ENCODE results near the gene SLC24A3. TPM values are rescaled to one million over a fixed set of nuclear protein-coding genes. Genes with fewer than 3 reads are reported as not detected.

SLC24A3 gene
- total RNA-seq, 1 donor from 2014 or later: 0.21 TPM

DNA sequence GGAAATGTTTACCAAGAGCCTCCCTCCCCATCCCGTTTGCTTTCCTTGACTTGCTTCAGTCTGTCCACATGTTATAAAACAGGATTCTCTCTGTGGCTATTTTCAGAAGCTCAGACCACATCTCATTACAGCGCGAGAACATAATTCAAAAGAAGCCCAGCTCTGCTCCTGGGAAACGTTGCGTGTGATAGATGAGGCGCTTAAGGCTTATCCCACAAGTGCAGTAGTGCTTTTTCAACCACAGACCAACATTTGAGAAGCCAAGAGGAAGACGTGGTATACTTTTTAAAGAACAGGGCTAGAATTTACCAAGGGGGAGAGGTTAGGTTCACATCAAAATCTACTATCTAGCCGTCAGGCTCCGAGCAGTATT lies 239.5 kb downstream of the SLC24A3 start:
- Mint-ChIP-seq H3K4me1 (peaks cover 6% of the 10 kb centered on the region), H3K36me3 (no peaks in the 10 kb centered on the region), H3K27ac (no peak overlapping the region), H3K27me3 (ENCODE audit: insufficient read depth, low read depth) (peaks cover 3% of the 10 kb centered on the region), H3K9me3 (no peaks in the 10 kb centered on the region), H3K4me3 (no peak overlapping the region)
- Histone ChIP-seq H4K20me1 (ENCODE audit: low read depth) (no peaks in the 10 kb centered on the region), H3K9ac (no peak overlapping the region), H2AFZ (replicated peaks) (no peak overlapping the region), H3K36me3 (no peaks in the 10 kb centered on the region), H3K4me1 (no peaks in the 10 kb centered on the region), H3F3A (ENCODE audit: low read depth) (no peaks in the 10 kb centered on the region), H3K4me2 (no peak overlapping the region), H3K4me3 (no peak overlapping the region), H3K79me2 (ENCODE audit: low read depth) (no peaks in the 10 kb centered on the region), H3K9me3 (ENCODE audit: low read depth) (no peaks in the 10 kb centered on the region), H3K27me3 (no peaks in the 10 kb centered on the region), H3K27ac (no peak overlapping the region)
- DNase-seq (ENCODE audit: low spot score): no peak
- TF ChIP-seq EZH2phosphoT487 (IDR thresholded peaks at IDR 0.05) (no peak), EZH2 (IDR thresholded peaks at IDR 0.05) (no peak)
- TF ChIP-seq, protein P1, sequence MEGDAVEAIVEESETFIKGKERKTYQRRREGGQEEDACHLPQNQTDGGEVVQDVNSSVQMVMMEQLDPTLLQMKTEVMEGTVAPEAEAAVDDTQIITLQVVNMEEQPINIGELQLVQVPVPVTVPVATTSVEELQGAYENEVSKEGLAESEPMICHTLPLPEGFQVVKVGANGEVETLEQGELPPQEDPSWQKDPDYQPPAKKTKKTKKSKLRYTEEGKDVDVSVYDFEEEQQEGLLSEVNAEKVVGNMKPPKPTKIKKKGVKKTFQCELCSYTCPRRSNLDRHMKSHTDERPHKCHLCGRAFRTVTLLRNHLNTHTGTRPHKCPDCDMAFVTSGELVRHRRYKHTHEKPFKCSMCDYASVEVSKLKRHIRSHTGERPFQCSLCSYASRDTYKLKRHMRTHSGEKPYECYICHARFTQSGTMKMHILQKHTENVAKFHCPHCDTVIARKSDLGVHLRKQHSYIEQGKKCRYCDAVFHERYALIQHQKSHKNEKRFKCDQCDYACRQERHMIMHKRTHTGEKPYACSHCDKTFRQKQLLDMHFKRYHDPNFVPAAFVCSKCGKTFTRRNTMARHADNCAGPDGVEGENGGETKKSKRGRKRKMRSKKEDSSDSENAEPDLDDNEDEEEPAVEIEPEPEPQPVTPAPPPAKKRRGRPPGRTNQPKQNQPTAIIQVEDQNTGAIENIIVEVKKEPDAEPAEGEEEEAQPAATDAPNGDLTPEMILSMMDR (IDR thresholded peaks at IDR 0.05): no peak

DNA sequence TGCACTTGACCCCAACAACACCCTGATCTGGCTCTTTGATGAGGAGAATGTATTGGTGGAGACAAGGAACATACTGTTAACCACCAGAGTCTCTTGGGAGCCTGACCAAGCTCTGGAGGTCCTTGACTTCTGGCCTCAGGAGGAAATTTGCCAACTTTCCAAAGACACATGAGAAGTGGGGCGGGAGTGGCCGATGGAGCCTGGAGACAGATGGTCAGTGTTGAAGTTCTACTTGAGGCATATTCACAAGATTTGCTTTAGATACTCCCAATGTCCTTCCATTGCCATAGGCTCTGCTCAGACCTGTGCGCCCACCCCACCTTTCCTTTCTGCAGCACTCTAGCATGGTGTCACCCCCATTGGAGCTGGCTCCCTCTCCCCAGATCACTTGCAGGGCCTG lies 241.0 kb downstream of the SLC24A3 start:
- Mint-ChIP-seq H3K27ac (peak overlapping the region; percentile 57), H3K9me3 (no peaks in the 10 kb centered on the region), H3K4me1 (peaks cover 6% of the 10 kb centered on the region), H3K27me3 (ENCODE audit: insufficient read depth, low read depth) (peaks cover 3% of the 10 kb centered on the region), H3K36me3 (no peaks in the 10 kb centered on the region), H3K4me3 (no peak overlapping the region)
- DNase-seq (ENCODE audit: low spot score): no peak
- H3K9me3 ChIP-seq (ENCODE audit: low read depth): no peaks in the 10 kb centered on the region
- no peak overlapping the region for H3K9ac ChIP-seq
- no peaks in the 10 kb centered on the region for H3F3A ChIP-seq (ENCODE audit: low read depth)
- no peaks in the 10 kb centered on the region for H3K27me3 ChIP-seq
- no peaks in the 10 kb centered on the region for H3K79me2 ChIP-seq (ENCODE audit: low read depth)
- H2AFZ ChIP-seq (replicated peaks): no peak overlapping the region
- H4K20me1 ChIP-seq (ENCODE audit: low read depth): no peaks in the 10 kb centered on the region
- H3K4me2 ChIP-seq: no peak overlapping the region
- TF ChIP-seq EZH2 (IDR thresholded peaks at IDR 0.05): no peak
- TF ChIP-seq EZH2phosphoT487 (IDR thresholded peaks at IDR 0.05): no peak
- TF ChIP-seq, protein P1 (IDR thresholded peaks at IDR 0.05): no peak
- no peak overlapping the region for H3K27ac ChIP-seq
- no peak overlapping the region for H3K4me3 ChIP-seq
- no peaks in the 10 kb centered on the region for H3K4me1 ChIP-seq
- no peaks in the 10 kb centered on the region for H3K36me3 ChIP-seq

DNA sequence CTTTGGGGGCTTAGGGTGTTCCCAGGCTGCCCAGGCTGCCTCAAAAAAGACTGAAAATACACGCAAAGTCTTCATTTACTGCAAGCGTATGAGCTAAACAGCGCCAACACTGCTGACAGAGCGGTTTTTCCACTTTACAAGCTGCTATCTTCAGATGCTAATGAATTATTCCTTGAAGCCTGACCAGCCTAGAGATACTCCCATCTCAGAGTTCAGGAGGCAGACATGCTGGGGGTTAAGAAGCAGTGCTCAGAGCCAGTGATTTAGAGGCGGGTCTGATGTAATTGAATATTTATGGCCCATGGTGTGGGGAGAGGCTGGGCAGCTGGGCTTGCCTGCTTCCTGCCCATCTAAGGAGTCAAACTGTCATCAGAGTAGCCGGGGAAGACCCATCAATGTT lies 241.4 kb downstream of the SLC24A3 start:
- Histone ChIP-seq H3K79me2 (ENCODE audit: low read depth) (no peaks in the 10 kb centered on the region), H4K20me1 (ENCODE audit: low read depth) (no peaks in the 10 kb centered on the region), H3F3A (ENCODE audit: low read depth) (no peaks in the 10 kb centered on the region), H2AFZ (replicated peaks) (no peak overlapping the region), H3K4me3 (no peak overlapping the region), H3K4me1 (no peaks in the 10 kb centered on the region), H3K9ac (no peak overlapping the region), H3K9me3 (ENCODE audit: low read depth) (no peaks in the 10 kb centered on the region), H3K27ac (no peak overlapping the region), H3K36me3 (no peaks in the 10 kb centered on the region), H3K27me3 (no peaks in the 10 kb centered on the region), H3K4me2 (no peak overlapping the region)
- H3K4me1 Mint-ChIP-seq: peaks cover 6% of the 10 kb centered on the region
- TF ChIP-seq EZH2phosphoT487 (IDR thresholded peaks at IDR 0.05): no peak
- TF ChIP-seq, protein P1 (IDR thresholded peaks at IDR 0.05): no peak
- TF ChIP-seq EZH2 (IDR thresholded peaks at IDR 0.05): no peak
- no peak for DNase-seq (ENCODE audit: low spot score)
- H3K27ac Mint-ChIP-seq: peak overlapping the region; percentile 57
- no peak overlapping the region for H3K4me3 Mint-ChIP-seq
- no peaks in the 10 kb centered on the region for H3K9me3 Mint-ChIP-seq
- no peaks in the 10 kb centered on the region for H3K36me3 Mint-ChIP-seq
- H3K27me3 Mint-ChIP-seq (ENCODE audit: insufficient read depth, low read depth): peaks cover 3% of the 10 kb centered on the region
